ENCODE results near the gene PRRT1.

The PRRT1 gene

GRCh38 chr6:32151863-32152768, at the start of gene PRRT1:
Gene PRRT1 (minus strand): TSS chr6:32151939. CDS start chr6:32151827, 112 bp downstream.
- H2AFZ ChIP-seq (ENCODE audit: low read length, unreplicated experiment), result peak within 1 kb of the TSS; percentile 4
- H3K27ac ChIP-seq (ENCODE audit: low read depth, low read length), result peak within 1 kb of the TSS; percentile 75

DNA sequence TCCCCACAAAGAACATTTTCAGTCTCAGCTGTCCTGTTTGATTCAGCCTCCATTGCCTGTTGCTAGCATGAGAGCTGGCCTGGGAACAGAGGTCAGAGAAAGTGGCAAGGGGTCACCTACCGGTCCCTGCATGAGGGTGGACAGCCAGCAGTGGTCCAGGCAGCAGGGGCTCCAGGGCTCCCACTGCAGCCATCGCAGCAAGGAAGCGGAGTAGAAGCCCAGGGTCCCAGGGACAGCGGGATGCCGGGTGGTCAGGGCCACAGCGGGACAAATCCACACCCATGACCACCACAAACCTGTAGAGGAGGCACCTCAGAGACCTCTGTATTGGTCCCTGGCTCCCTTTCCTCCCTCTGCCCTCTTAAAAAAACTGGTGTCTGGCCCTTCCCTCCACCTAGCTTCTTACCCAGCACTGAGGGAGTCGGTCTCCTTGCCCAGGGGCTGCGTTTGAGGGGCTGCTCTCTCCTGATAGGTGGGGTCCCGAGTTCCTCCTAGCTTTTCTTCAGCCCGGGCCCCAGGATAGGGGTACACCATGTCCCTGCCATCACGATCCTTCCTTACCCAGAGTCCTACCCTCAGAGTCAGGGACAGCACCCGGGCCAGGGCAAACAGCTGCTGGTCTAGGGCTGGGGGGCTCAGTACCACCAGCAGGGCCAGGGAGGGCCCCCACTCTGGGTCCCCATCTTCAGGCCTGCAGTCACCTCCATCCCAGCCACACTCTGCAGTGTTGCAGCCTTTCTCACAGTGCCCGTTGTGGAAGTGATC, 49.2 kb upstream of the PRRT1 start:
- Histone ChIP-seq H3K27ac (ENCODE audit: low read depth, low read length) (no peak overlapping the region), H3K4me1 (ENCODE audit: control insufficient read depth, insufficient read depth, low read length, unreplicated experiment) (peaks cover 8% of the 10 kb centered on the region), H3K79me2 (ENCODE audit: control insufficient read depth, insufficient read depth, low read length, unreplicated experiment) (no peaks in the 10 kb centered on the region), H3K36me3 (ENCODE audit: insufficient read depth, low read length) (no peaks in the 10 kb centered on the region), H3K27me3 (ENCODE audit: insufficient read depth, low read length) (peaks cover 8% of the 10 kb centered on the region), H2AFZ (ENCODE audit: low read length, unreplicated experiment) (no peak overlapping the region), H3K4me3 (ENCODE audit: low read depth, low read length) (no peak overlapping the region)

More at GRCh38 chr6:32151863-32152768, at the start of gene PRRT1:
- Histone ChIP-seq H3K4me3 (ENCODE audit: low read depth, low read length) (peak within 1 kb of the TSS; percentile 96), H3K4me1 (ENCODE audit: control insufficient read depth, insufficient read depth, low read length, unreplicated experiment) (peaks cover 23% of the 10 kb centered on the region), H3K27me3 (ENCODE audit: insufficient read depth, low read length) (no peaks in the 10 kb centered on the region), H3K36me3 (ENCODE audit: insufficient read depth, low read length) (0 out of 2 replicates have a peak, but pooled peaks cover 3% of the 10 kb centered on the region), H3K79me2 (ENCODE audit: control insufficient read depth, insufficient read depth, low read length, unreplicated experiment) (peaks cover 20% of the 10 kb centered on the region)

DNA sequence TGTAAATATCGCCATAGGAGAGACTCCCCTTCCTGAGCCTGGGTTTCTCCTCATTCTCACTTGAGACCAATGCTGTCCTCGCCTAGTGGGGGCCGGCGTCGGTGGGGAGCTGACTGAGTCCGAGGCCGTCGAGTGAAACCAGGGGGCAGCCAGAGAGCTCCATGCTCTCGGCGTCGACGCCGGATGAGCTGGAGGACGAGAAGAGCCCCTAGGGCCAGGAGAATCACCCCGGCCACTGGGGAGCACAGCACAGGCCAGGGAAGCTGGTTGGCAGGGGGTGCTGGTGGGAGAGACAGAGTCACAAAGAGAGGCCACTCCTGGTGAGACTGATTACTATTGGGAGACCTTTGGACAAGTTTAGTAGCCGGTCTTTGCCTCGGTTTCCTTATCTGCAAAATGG, 47.1 kb upstream of the PRRT1 start:
- no peaks in the 10 kb centered on the region for H3K27me3 ChIP-seq (ENCODE audit: insufficient read depth, low read length)
- H3K36me3 ChIP-seq (ENCODE audit: insufficient read depth, low read length), result no peaks in the 10 kb centered on the region
- peaks cover 12% of the 10 kb centered on the region for H3K4me1 ChIP-seq (ENCODE audit: control insufficient read depth, insufficient read depth, low read length, unreplicated experiment)
- H3K27ac ChIP-seq (ENCODE audit: low read depth, low read length), result no peak overlapping the region
- H2AFZ ChIP-seq (ENCODE audit: low read length, unreplicated experiment), result no peak overlapping the region
- H3K4me3 ChIP-seq (ENCODE audit: low read depth, low read length), result no peak overlapping the region
- no peaks in the 10 kb centered on the region for H3K79me2 ChIP-seq (ENCODE audit: control insufficient read depth, insufficient read depth, low read length, unreplicated experiment)

DNA sequence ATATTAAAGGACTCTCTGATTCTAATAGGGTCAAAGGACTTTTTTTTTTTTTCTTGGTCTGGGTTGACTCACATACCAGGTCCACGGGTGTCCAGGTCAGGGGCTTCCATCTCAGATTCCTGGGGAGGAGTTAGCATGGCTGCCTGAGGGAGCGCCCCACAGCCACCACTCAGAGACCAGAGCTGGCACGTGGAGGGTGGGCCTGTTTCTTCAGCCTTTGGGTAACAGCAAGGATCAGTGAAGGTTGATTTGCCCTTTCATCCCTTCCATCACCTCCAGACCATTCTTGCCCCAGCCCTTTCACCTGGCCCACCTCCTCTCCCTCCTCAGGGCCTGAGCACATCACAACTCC, 46.6 kb upstream of the PRRT1 start:
- Histone ChIP-seq H3K27ac (ENCODE audit: low read depth, low read length) (no peak overlapping the region), H3K4me1 (ENCODE audit: control insufficient read depth, insufficient read depth, low read length, unreplicated experiment) (peaks cover 12% of the 10 kb centered on the region), H3K79me2 (ENCODE audit: control insufficient read depth, insufficient read depth, low read length, unreplicated experiment) (no peaks in the 10 kb centered on the region), H3K36me3 (ENCODE audit: insufficient read depth, low read length) (no peaks in the 10 kb centered on the region), H3K27me3 (ENCODE audit: insufficient read depth, low read length) (no peaks in the 10 kb centered on the region), H3K4me3 (ENCODE audit: low read depth, low read length) (no peak overlapping the region), H2AFZ (ENCODE audit: low read length, unreplicated experiment) (no peak overlapping the region)

DNA sequence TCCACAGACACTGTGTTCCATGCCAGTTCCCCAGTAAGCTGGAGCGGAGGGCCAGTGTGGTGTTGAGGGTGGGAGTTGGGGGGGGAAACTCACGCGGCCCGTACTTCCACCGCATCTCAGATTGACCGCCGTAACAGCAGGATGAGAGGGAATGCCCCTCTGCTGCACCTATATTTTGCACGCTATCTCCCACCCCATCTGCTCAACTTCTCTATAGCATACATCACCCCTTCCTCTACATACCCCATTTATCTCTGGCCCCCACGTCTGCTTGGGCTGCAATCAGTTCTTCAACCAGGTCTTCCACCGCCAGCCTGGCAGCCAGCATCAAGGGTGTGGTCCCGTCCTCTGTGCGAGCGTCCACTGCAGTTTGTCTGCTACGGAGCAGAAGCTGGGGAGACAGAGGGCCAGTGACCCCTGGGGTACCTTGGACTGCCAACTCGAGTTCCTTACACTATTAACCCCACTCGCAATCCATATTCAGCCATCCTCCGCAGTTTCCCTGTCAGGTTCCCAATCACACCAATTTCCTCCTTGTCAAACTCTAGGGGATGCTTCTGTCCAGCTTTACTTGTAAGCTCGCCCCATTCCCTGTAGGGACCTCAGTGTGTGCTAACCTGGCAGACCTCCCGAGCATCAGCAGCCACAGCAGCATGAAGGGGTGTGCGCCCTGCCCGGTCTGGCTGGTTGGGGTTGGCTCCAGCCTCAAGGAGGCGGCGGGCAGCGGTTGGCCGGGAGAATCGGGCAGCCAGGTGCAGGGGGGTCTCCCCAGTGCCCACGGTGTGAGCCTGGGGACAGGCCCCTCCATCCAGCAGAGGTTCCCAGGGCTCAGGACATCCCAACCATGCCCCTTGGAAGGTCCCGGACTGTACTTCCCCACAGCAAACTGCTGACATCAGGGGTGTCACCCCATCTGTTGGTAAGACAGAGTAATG, 45.2 kb upstream of the PRRT1 start:
- Histone ChIP-seq H3K27ac (ENCODE audit: low read depth, low read length) (peak overlapping the region; percentile 98), H3K36me3 (ENCODE audit: insufficient read depth, low read length) (no peaks in the 10 kb centered on the region), H3K79me2 (ENCODE audit: control insufficient read depth, insufficient read depth, low read length, unreplicated experiment) (no peaks in the 10 kb centered on the region), H3K4me3 (ENCODE audit: low read depth, low read length) (peak overlapping the region; percentile 85), H3K27me3 (ENCODE audit: insufficient read depth, low read length) (no peaks in the 10 kb centered on the region), H2AFZ (ENCODE audit: low read length, unreplicated experiment) (peak overlapping the region; percentile 28), H3K4me1 (ENCODE audit: control insufficient read depth, insufficient read depth, low read length, unreplicated experiment) (peaks cover 22% of the 10 kb centered on the region)

DNA sequence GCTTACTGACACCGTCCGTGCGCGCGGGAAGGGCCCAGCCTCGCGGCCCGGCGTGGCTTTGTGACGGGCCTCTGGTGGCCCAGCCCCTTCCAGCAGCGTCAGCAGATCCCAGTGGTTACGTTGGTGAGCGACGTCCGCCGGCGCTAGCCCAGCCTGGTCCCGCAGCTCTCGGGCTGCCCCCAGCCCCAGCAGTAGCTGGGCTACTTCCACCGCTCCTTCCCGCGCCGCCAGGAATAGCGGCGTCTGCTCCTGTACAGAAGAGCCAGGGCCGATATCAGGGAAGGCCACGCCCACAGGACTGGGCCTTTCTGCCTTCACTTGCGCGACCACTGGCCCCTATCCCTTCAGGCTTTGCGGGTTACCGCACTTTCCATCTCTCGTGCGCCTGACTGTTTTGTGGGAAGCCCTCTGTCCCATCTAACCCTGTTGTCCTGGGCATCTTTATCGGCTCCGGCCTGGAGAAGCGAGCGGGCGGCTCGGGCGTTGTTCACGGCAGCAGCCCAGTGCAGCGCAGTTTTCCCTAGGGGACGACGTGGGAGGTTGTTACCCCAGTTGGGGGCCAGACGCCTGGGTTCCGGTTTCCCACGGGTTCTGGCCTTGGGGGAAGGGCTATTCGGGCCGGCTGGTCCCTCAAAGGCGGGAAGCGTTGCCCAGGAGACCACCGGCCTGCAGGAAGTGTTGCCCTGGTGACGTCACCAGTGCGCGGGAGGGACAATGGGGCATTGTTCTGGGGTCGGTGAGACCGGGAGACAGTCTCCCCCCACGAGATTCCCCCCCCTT, 44.4 kb upstream of the PRRT1 start:
- Histone ChIP-seq H3K36me3 (ENCODE audit: insufficient read depth, low read length) (no peaks in the 10 kb centered on the region), H3K79me2 (ENCODE audit: control insufficient read depth, insufficient read depth, low read length, unreplicated experiment) (no peaks in the 10 kb centered on the region), H3K4me3 (ENCODE audit: low read depth, low read length) (peak overlapping the region; percentile 85), H2AFZ (ENCODE audit: low read length, unreplicated experiment) (peak overlapping the region; percentile 28), H3K27ac (ENCODE audit: low read depth, low read length) (peak overlapping the region; percentile 98), H3K4me1 (ENCODE audit: control insufficient read depth, insufficient read depth, low read length, unreplicated experiment) (peaks cover 23% of the 10 kb centered on the region), H3K27me3 (ENCODE audit: insufficient read depth, low read length) (no peaks in the 10 kb centered on the region)

DNA sequence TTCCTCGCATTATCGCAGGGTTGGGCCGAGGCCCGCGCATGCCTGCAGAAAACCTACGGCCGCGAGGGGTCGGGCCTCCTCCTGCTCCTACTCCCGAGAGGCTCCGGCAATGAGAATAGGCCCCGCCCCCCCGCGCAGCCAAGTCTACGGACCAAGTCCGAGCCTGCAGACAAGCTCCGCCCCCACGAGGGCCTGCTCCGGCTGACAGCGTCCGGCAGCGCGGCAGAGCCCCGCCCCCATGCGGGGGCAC, 43.8 kb upstream of the PRRT1 start:
- H3K4me3 ChIP-seq (ENCODE audit: low read depth, low read length), result peak overlapping the region; percentile 85; the same call in 1 of the 2 replicates
- no peak overlapping the region for H2AFZ ChIP-seq (ENCODE audit: low read length, unreplicated experiment)
- H3K79me2 ChIP-seq (ENCODE audit: control insufficient read depth, insufficient read depth, low read length, unreplicated experiment), result no peaks in the 10 kb centered on the region
- peaks cover 23% of the 10 kb centered on the region for H3K4me1 ChIP-seq (ENCODE audit: control insufficient read depth, insufficient read depth, low read length, unreplicated experiment)
- no peaks in the 10 kb centered on the region for H3K27me3 ChIP-seq (ENCODE audit: insufficient read depth, low read length)
- H3K36me3 ChIP-seq (ENCODE audit: insufficient read depth, low read length), result no peaks in the 10 kb centered on the region
- H3K27ac ChIP-seq (ENCODE audit: low read depth, low read length), result peak overlapping the region; percentile 98; the same call in 1 of the 2 replicates

GRCh38 chr6:32194825-32195651, 43.3 kb upstream of the PRRT1 start:
- H3K27me3 ChIP-seq (ENCODE audit: insufficient read depth, low read length), result no peaks in the 10 kb centered on the region
- peaks cover 23% of the 10 kb centered on the region for H3K4me1 ChIP-seq (ENCODE audit: control insufficient read depth, insufficient read depth, low read length, unreplicated experiment)
- H3K79me2 ChIP-seq (ENCODE audit: control insufficient read depth, insufficient read depth, low read length, unreplicated experiment), result no peaks in the 10 kb centered on the region
- peak overlapping the region; percentile 64 for H2AFZ ChIP-seq (ENCODE audit: low read length, unreplicated experiment)
- H3K4me3 ChIP-seq (ENCODE audit: low read depth, low read length), result peak overlapping the region; percentile 80
- peak overlapping the region; percentile 89 for H3K27ac ChIP-seq (ENCODE audit: low read depth, low read length)
- H3K36me3 ChIP-seq (ENCODE audit: insufficient read depth, low read length), result no peaks in the 10 kb centered on the region

- peaks cover 23% of the 10 kb centered on the region for H3K4me1 ChIP-seq (ENCODE audit: control insufficient read depth, insufficient read depth, low read length, unreplicated experiment)
- H3K27me3 ChIP-seq (ENCODE audit: insufficient read depth, low read length), result no peaks in the 10 kb centered on the region
- peaks cover 4% of the 10 kb centered on the region for H3K79me2 ChIP-seq (ENCODE audit: control insufficient read depth, insufficient read depth, low read length, unreplicated experiment)
- H3K36me3 ChIP-seq (ENCODE audit: insufficient read depth, low read length), result no peaks in the 10 kb centered on the region
- peak overlapping the region; percentile 89; the same call in 1 of the 2 replicates for H3K27ac ChIP-seq (ENCODE audit: low read depth, low read length)
- no peak overlapping the region; the same call in 1 of the 2 replicates for H3K4me3 ChIP-seq (ENCODE audit: low read depth, low read length)
- H2AFZ ChIP-seq (ENCODE audit: low read length, unreplicated experiment), result no peak overlapping the region
Observed at GRCh38 chr6:32194388-32194787, 42.6 kb upstream of the PRRT1 start.
